ENCODE measurements around the gene CASR.

- TF ChIP-seq GATA2 (IDR thresholded peaks at IDR 0.05; ENCODE audit: low read depth, low read length) (no peak), GATA3 (IDR thresholded peaks at IDR 0.05; ENCODE audit: low read depth, low read length) (no peak)
Measured at GRCh38 chr3:122273498-122273897, 90.0 kb downstream of the CASR start.

Data from SH-SY5Y (cell line).